Naive thymus-derived CD8-positive, alpha-beta T cell (primary cell): ENCODE measurements around the gene FAM161B. TPM values are rescaled to one million over a fixed set of nuclear protein-coding genes. Genes with fewer than 3 reads are reported as not detected.
A peak's percentile ranks its signal among the peaks of the same experiment; 100 is the strongest.
"Not testable (repeated sequence)": the region's sequence is repeated elsewhere in the genome, so short reads cannot be mapped to it uniquely, and the experiment has no call there.

Experiments
- ATAC-seq, 2 donors: fragments of 150-1000 bp; cut with Tn5 transposase in 1 of 2; sonication (Bioruptor Pico), chemical (Tn5 transposase) in 1 of 2; 1 replicate in 1 of 2; 2 replicates in 1 of 2; pipeline ENCODE4 v1.10.0; 2021; ENCODE audit warnings: mild to moderate bottlenecking in 2 of 2, moderate library complexity in 2 of 2
- POLR2A ChIA-PET: fragments of 350-600 bp; sonication (Branson Sonifier 250); formaldehyde crosslinking; loops from one replicate; lab custom pipeline; 2021; ENCODE audit warnings: antibody characterized with exemption; lab: Charles Lee
- DNase-seq, 10 donors: peaks; one replicate each; pipeline versions ENCODE4 v3.0.0 to v3.0.0-alpha.2; 2020 to 2022
- H3K27ac Mint-ChIP-seq, 10 donors: one replicate each; pipeline ENCODE4 v1.8.0; 2020 to 2022; ENCODE audit warnings: mild to moderate bottlenecking in 10 of 10, mixed read lengths in 10 of 10, moderate library complexity in 4 of 10, inconsistent platforms in 1 of 10
- H3K27me3 Mint-ChIP-seq, 5 donors: one replicate each; pipeline ENCODE4 v1.8.0; 2021 to 2022; ENCODE audit warnings: mixed read lengths in 5 of 5
- H3K36me3 Mint-ChIP-seq, 3 donors: one replicate each; pipeline ENCODE4 v1.8.0; 2020 to 2022; ENCODE audit warnings: mixed read lengths in 3 of 3, mild to moderate bottlenecking in 2 of 3, inconsistent platforms in 1 of 3
- H3K4me1 Mint-ChIP-seq, 4 donors: one replicate each; pipeline ENCODE4 v1.8.0; 2021 to 2022; ENCODE audit warnings: mixed read lengths in 4 of 4
- H3K4me3 Mint-ChIP-seq, 10 donors: one replicate each; pipeline ENCODE4 v1.8.0; 2020 to 2022; ENCODE audit warnings: mild to moderate bottlenecking in 10 of 10, mixed read lengths in 10 of 10, moderate library complexity in 6 of 10, inconsistent platforms in 1 of 10
- H3K9me3 Mint-ChIP-seq, 9 donors: one replicate each; pipeline ENCODE4 v1.8.0; 2020 to 2022; ENCODE audit warnings: mixed read lengths in 9 of 9, mild to moderate bottlenecking in 3 of 9, inconsistent platforms in 1 of 9, moderate library complexity in 1 of 9
- polyA plus RNA-seq, 3 donors: library from polyadenylated mRNA; unstranded; fragments of 300-500 nt; fragmentation: Illumina TruSeq; gene quantifications; one replicate each; pipeline ENCODE4 v1.2.3, GENCODE V29; 2021
- total RNA-seq, 8 experiments: library from RNA in 2 of 8; stranded (reverse) in 2 of 8; gene quantifications; one replicate each; pipeline ENCODE4 v1.2.3 and lab custom pipeline; 2021 to 2026

Gene FAM161B
- 1 to 10 TPM; 5.0 to 5.1 TPM for total RNA-seq
- polyA plus RNA-seq = 1 to 10 TPM in 2 of 3 donors, under 1 TPM in 1; 0.92 to 2.5 (median 1.7) TPM
- total RNA-seq (lab: John Stamatoyannopoulos, UW) = 3.2 to 9.3 (median 5.4) reads per million in 6 experiments

GRCh38 chr14:73949752-73950734 lies at the start of gene FAM161B, which contains the start of gene COQ6:
Gene FAM161B, minus strand, starts transcription at chr14:73950094. Its CDS starts 68 bp downstream, at chr14:73950026.
Gene COQ6, plus strand, starts transcription at chr14:73950302. Its CDS starts 31 bp downstream, at chr14:73950333.
- H3K4me1 Mint-ChIP-seq = peaks cover 5 to 27% (median 18%) of the 10 kb centered on the region in 4 donors
- no peaks in the 10 kb centered on the region for H3K27me3 Mint-ChIP-seq
- H3K27ac Mint-ChIP-seq = peak within 1 kb of the TSS; percentile 91 to 99 (median 97)
- peak within 1 kb of the TSS; percentile 92 to 100 (median 98) for H3K4me3 Mint-ChIP-seq
- DNase-seq = peak; percentile 82 to 96 (median 94)
- H3K36me3 Mint-ChIP-seq = peaks cover 0 to 27% (median 3%) of the 10 kb centered on the region in 3 donors
- H3K9me3 Mint-ChIP-seq = no peaks in the 10 kb centered on the region
- POLR2A ChIA-PET = interaction anchor here (0.8 to 1.7 kb wide), 7 partner anchors 9 to 459 kb away, joined by 3 to 5 read pairs (median 3); partner anchors contain the start of genes BBOF1, ENTPD5, RIOX1 and ZNF410
- ATAC-seq = peak; percentile 91 to 92

GRCh38 chr14:73998726-73999125 lies 48.8 kb upstream of the FAM161B start:
- no peak for ATAC-seq
- H3K9me3 Mint-ChIP-seq = no peaks in the 10 kb centered on the region
- no peak overlapping the region for H3K4me3 Mint-ChIP-seq
- POLR2A ChIA-PET = no interaction called here
- peaks cover 0 to 1% (median 0%) of the 10 kb centered on the region in 4 donors for H3K4me1 Mint-ChIP-seq
- DNase-seq = no peak
- H3K27ac Mint-ChIP-seq = no peak overlapping the region
- peaks cover 5 to 49% (median 13%) of the 10 kb centered on the region in 3 donors for H3K36me3 Mint-ChIP-seq
- H3K27me3 Mint-ChIP-seq = no peaks in the 10 kb centered on the region

GRCh38 chr14:73997944-73998447 lies 48.1 kb upstream of the FAM161B start:
- Mint-ChIP-seq H3K4me3 (no peak overlapping the region), H3K4me1 (peaks cover 0 to 1% (median 0%) of the 10 kb centered on the region in 4 donors), H3K27ac (no peak overlapping the region), H3K27me3 (no peaks in the 10 kb centered on the region), H3K36me3 (peaks cover 5 to 43% (median 11%) of the 10 kb centered on the region in 3 donors), H3K9me3 (no peaks in the 10 kb centered on the region)
- POLR2A ChIA-PET = no interaction called here
- DNase-seq (no peak), ATAC-seq (no peak)

- Mint-ChIP-seq H3K27ac (peak overlapping the region in 1 of 10 donors; percentile 43), H3K36me3 (peaks cover 5 to 38% (median 11%) of the 10 kb centered on the region in 3 donors), H3K4me1 (peaks cover 0 to 1% (median 0%) of the 10 kb centered on the region in 4 donors), H3K4me3 (no peak overlapping the region), H3K27me3 (no peaks in the 10 kb centered on the region), H3K9me3 (no peaks in the 10 kb centered on the region)
- no peak for ATAC-seq
- no peak for DNase-seq
- POLR2A ChIA-PET = no interaction called here
Observed at GRCh38 chr14:73997108-73997943, 47.4 kb upstream of the FAM161B start.

- Mint-ChIP-seq H3K27ac (peak overlapping the region in 2 of 10 donors; percentile 2 to 43), H3K4me1 (peaks cover 0 to 1% (median 0%) of the 10 kb centered on the region in 4 donors), H3K9me3 (no peaks in the 10 kb centered on the region), H3K36me3 (peaks cover 5 to 39% (median 11%) of the 10 kb centered on the region in 3 donors), H3K27me3 (no peaks in the 10 kb centered on the region), H3K4me3 (no peak overlapping the region)
- POLR2A ChIA-PET = interaction anchor here (0.7 kb wide), 1 partner anchor 13 kb away, joined by 7 read pairs; no protein-coding TSS in a partner anchor
- DNase-seq (no peak), ATAC-seq (no peak)
Observed at GRCh38 chr14:73996731-73997107, 46.8 kb upstream of the FAM161B start.

GRCh38 chr14:73995977-73996378 lies 46.1 kb upstream of the FAM161B start:
- POLR2A ChIA-PET = no interaction called here

GRCh38 chr14:73994926-73995325 lies 45.0 kb upstream of the FAM161B start:
- POLR2A ChIA-PET, H3K9me3 Mint-ChIP-seq, H3K27me3 Mint-ChIP-seq: not testable (repeated sequence)

More at GRCh38 chr14:73995977-73996378, 46.1 kb upstream of the FAM161B start:
- H3K27me3 Mint-ChIP-seq = no peaks in the 10 kb centered on the region
- no peak overlapping the region for H3K4me3 Mint-ChIP-seq
- peaks cover 0 to 1% (median 0%) of the 10 kb centered on the region in 4 donors for H3K4me1 Mint-ChIP-seq
- DNase-seq = no peak
- H3K36me3 Mint-ChIP-seq = peaks cover 5 to 43% (median 11%) of the 10 kb centered on the region in 3 donors
- H3K27ac Mint-ChIP-seq = peak overlapping the region in 1 of 10 donors; percentile 33
- ATAC-seq = no peak
- H3K9me3 Mint-ChIP-seq = no peaks in the 10 kb centered on the region

GRCh38 chr14:73991092-73991491 lies 41.2 kb upstream of the FAM161B start:
- no peak overlapping the region for H3K4me3 Mint-ChIP-seq
- DNase-seq (no peak), ATAC-seq (no peak)
- H3K27me3 Mint-ChIP-seq = no peaks in the 10 kb centered on the region
- H3K9me3 Mint-ChIP-seq = no peaks in the 10 kb centered on the region
- no peak overlapping the region for H3K27ac Mint-ChIP-seq
- H3K4me1 Mint-ChIP-seq = peaks cover 0 to under 1% (median 0%) of the 10 kb centered on the region in 4 donors
- H3K36me3 Mint-ChIP-seq = peaks cover 3 to 29% (median 11%) of the 10 kb centered on the region in 3 donors
- POLR2A ChIA-PET = no interaction called here

More at GRCh38 chr14:73994926-73995325, 45.0 kb upstream of the FAM161B start:
- Mint-ChIP-seq H3K36me3 (peaks cover 5 to 40% (median 11%) of the 10 kb centered on the region in 3 donors), H3K27ac (peak overlapping the region in 1 of 10 donors; percentile 31)
- not testable (repeated sequence) for H3K4me3 Mint-ChIP-seq, H3K4me1 Mint-ChIP-seq, DNase-seq, ATAC-seq

- Mint-ChIP-seq H3K36me3 (peaks cover 0 to 35% (median 22%) of the 10 kb centered on the region in 3 donors), H3K27ac (peak overlapping the region in 2 of 10 donors; percentile 33 to 41)
- DNase-seq = not testable (repeated sequence)
Observed at GRCh38 chr14:73988656-73989055, 38.8 kb upstream of the FAM161B start.

GRCh38 chr14:73988065-73988464 lies 38.2 kb upstream of the FAM161B start:
- ATAC-seq (no peak), DNase-seq (no peak)
- H3K9me3 Mint-ChIP-seq = no peaks in the 10 kb centered on the region
- no peak overlapping the region for H3K4me3 Mint-ChIP-seq
- peak overlapping the region in 1 of 10 donors; percentile 41 for H3K27ac Mint-ChIP-seq
- H3K4me1 Mint-ChIP-seq = no peaks in the 10 kb centered on the region
- no peaks in the 10 kb centered on the region for H3K27me3 Mint-ChIP-seq
- H3K36me3 Mint-ChIP-seq = peaks cover 0 to 35% (median 22%) of the 10 kb centered on the region in 3 donors
- POLR2A ChIA-PET = no interaction called here

More at GRCh38 chr14:73988656-73989055, 38.8 kb upstream of the FAM161B start:
- H3K9me3 Mint-ChIP-seq, H3K4me1 Mint-ChIP-seq, H3K27me3 Mint-ChIP-seq, ATAC-seq, H3K4me3 Mint-ChIP-seq, POLR2A ChIA-PET: not testable (repeated sequence)

GRCh38 chr14:73977896-73978295 lies 28.0 kb upstream of the FAM161B start:
- Mint-ChIP-seq H3K27me3 (no peaks in the 10 kb centered on the region), H3K4me1 (no peaks in the 10 kb centered on the region), H3K36me3 (peaks cover 0 to 29% (median 11%) of the 10 kb centered on the region in 3 donors), H3K4me3 (no peak overlapping the region), H3K9me3 (no peaks in the 10 kb centered on the region), H3K27ac (no peak overlapping the region)
- ATAC-seq (no peak), DNase-seq (no peak)
- POLR2A ChIA-PET = no interaction called here

GRCh38 chr14:73976125-73976524 lies 26.2 kb upstream of the FAM161B start:
- H3K4me1 Mint-ChIP-seq = no peaks in the 10 kb centered on the region

More at GRCh38 chr14:73976125-73976524, 26.2 kb upstream of the FAM161B start:
- no peak overlapping the region for H3K27ac Mint-ChIP-seq
- H3K4me3 Mint-ChIP-seq = no peak overlapping the region
- H3K36me3 Mint-ChIP-seq = peaks cover 0 to 43% (median 11%) of the 10 kb centered on the region in 3 donors
- H3K27me3 Mint-ChIP-seq = no peaks in the 10 kb centered on the region
- DNase-seq = no peak
- POLR2A ChIA-PET = no interaction called here
- H3K9me3 Mint-ChIP-seq = no peaks in the 10 kb centered on the region
- ATAC-seq = no peak
